ENCODE measurements around the gene CDA. TPM values are rescaled to one million over a fixed set of nuclear protein-coding genes. Genes with fewer than 3 reads are reported as not detected.

The CDA gene
- total and polyA plus RNA-seq, 9 of the 15 experiments (the other 6 are each of a cell fraction or from before 2014, with no cell fraction given), result not detected

DNA sequence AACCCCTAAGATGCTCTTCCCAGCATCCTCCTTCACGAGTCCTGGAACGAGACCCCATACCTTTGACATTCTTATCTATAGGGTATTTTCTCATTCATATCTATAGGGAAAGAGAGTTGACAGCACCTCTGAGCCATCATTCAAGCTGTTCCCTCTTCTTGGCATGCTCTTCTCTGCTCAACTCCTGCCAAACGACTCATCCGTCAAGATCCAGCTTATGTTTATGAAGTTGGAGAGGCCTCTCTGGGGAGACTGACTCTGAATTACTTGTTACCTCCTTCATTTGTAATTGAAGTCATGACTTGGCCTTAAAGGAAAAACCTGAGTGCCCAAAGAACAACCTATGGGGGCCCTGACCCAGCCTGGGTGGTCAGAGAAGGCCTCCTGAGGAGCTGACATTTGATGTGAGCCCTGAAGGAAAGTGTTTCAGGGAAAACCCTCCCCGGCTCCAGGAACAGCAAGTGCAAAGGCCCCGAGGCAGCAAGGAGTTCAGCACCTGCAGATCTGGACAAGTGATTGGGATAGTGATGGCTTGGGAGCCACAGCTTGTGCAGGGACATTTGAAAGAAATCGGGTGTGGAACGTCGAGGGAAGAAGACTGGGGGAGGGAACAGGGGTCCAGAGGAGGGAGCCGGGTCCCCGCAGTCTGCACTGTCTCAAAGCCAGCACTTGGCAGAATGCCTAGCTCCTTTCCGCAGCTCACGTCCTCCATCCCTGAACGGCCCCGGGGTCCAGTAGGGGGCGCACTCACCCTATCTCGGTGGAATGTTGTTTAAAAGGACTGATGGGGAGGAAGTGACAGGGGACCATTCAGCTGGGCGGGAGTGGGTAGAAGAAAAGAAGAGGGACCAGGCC lies 14.0 kb upstream of the CDA start (continued):
- peak; percentile 41; the same call in 1 of the 2 replicates for TF ChIP-seq ZNF384 (IDR thresholded peaks at IDR 0.05; ENCODE audit: low read depth, low read length)
- TF ChIP-seq ZFP1 (CRISPR knock-in tag; IDR thresholded peaks at IDR 0.05), result no peak
- peak in 1 of 3 experiments; percentile 53 for TF ChIP-seq YY1 (IDR thresholded peaks at IDR 0.05; ENCODE audit: borderline replicate concordance in 1 of 3, control insufficient read depth in 1 of 3, extremely low read depth in 1 of 3, insufficient read depth in 3 of 3, insufficient read length in 1 of 3, insufficient replicate concordance in 2 of 3, low read depth in 1 of 3, low read length in 2 of 3)
- TF ChIP-seq MAFK (IDR thresholded peaks at IDR 0.05; ENCODE audit: low read length), result no peak
- no peak for TF ChIP-seq SRF (CRISPR knock-in tag; IDR thresholded peaks at IDR 0.05)
- no peak for TF ChIP-seq TBP (optimal IDR thresholded peaks at IDR 0.05; ENCODE audit: low read depth, low read length)
- TF ChIP-seq DLX4 (CRISPR knock-in tag; IDR thresholded peaks at IDR 0.05), result no peak
- TF ChIP-seq, protein P1, sequence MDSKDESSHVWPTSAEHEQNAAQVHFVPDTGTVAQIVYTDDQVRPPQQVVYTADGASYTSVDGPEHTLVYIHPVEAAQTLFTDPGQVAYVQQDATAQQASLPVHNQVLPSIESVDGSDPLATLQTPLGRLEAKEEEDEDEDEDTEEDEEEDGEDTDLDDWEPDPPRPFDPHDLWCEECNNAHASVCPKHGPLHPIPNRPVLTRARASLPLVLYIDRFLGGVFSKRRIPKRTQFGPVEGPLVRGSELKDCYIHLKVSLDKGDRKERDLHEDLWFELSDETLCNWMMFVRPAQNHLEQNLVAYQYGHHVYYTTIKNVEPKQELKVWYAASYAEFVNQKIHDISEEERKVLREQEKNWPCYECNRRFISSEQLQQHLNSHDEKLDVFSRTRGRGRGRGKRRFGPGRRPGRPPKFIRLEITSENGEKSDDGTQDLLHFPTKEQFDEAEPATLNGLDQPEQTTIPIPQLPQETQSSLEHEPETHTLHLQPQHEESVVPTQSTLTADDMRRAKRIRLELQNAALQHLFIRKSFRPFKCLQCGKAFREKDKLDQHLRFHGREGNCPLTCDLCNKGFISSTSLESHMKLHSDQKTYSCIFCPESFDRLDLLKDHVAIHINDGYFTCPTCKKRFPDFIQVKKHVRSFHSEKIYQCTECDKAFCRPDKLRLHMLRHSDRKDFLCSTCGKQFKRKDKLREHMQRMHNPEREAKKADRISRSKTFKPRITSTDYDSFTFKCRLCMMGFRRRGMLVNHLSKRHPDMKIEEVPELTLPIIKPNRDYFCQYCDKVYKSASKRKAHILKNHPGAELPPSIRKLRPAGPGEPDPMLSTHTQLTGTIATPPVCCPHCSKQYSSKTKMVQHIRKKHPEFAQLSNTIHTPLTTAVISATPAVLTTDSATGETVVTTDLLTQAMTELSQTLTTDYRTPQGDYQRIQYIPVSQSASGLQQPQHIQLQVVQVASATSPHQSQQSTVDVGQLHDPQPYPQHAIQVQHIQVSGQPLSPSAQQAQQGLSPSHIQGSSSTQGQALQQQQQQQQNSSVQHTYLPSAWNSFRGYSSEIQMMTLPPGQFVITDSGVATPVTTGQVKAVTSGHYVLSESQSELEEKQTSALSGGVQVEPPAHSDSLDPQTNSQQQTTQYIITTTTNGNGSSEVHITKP (IDR thresholded peaks at IDR 0.05; ENCODE audit: partially characterized antibody), result no peak
- no peak for TF ChIP-seq ASH1L (IDR thresholded peaks at IDR 0.05; ENCODE audit: borderline replicate concordance, low read depth, partially characterized antibody)
- no peak for TF ChIP-seq BCL6 (CRISPR knock-in tag; IDR thresholded peaks at IDR 0.05)
- TF ChIP-seq, protein P2, sequence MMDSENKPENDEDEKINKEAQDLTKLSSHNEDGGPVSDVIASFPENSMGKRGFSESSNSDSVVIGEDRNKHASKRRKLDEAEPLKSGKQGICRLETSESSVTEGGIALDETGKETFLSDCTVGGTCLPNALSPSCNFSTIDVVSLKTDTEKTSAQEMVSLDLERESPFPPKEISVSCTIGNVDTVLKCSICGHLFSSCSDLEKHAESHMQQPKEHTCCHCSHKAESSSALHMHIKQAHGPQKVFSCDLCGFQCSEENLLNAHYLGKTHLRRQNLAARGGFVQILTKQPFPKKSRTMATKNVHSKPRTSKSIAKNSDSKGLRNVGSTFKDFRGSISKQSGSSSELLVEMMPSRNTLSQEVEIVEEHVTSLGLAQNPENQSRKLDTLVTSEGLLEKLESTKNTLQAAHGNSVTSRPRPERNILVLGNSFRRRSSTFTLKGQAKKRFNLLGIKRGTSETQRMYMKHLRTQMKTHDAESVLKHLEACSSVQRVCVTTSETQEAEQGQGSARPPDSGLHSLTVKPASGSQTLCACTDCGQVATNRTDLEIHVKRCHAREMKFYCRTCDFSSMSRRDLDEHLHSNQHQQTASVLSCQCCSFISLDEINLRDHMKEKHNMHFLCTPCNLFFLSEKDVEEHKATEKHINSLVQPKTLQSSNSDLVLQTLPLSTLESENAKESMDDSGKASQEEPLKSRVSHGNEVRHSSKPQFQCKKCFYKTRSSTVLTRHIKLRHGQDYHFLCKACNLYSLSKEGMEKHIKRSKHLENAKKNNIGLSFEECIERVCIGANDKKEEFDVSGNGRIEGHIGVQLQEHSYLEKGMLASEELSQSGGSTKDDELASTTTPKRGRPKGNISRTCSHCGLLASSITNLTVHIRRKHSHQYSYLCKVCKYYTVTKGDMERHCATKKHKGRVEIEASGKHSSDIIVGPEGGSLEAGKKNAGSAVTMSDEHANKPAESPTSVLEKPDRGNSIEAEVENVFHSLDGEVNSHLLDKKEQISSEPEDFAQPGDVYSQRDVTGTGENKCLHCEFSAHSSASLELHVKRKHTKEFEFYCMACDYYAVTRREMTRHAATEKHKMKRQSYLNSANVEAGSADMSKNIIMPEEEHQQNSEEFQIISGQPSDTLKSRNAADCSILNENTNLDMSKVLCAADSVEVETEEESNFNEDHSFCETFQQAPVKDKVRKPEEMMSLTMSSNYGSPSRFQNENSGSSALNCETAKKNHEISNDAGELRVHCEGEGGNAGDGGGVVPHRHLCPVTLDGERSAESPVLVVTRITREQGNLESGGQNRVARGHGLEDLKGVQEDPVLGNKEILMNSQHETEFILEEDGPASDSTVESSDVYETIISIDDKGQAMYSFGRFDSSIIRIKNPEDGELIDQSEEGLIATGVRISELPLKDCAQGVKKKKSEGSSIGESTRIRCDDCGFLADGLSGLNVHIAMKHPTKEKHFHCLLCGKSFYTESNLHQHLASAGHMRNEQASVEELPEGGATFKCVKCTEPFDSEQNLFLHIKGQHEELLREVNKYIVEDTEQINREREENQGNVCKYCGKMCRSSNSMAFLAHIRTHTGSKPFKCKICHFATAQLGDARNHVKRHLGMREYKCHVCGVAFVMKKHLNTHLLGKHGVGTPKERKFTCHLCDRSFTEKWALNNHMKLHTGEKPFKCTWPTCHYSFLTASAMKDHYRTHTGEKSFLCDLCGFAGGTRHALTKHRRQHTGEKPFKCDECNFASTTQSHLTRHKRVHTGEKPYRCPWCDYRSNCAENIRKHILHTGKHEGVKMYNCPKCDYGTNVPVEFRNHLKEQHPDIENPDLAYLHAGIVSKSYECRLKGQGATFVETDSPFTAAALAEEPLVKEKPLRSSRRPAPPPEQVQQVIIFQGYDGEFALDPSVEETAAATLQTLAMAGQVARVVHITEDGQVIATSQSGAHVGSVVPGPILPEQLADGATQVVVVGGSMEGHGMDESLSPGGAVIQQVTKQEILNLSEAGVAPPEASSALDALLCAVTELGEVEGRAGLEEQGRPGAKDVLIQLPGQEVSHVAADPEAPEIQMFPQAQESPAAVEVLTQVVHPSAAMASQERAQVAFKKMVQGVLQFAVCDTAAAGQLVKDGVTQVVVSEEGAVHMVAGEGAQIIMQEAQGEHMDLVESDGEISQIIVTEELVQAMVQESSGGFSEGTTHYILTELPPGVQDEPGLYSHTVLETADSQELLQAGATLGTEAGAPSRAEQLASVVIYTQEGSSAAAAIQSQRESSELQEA (IDR thresholded peaks at IDR 0.05; ENCODE audit: low read depth), result no peak
- TF ChIP-seq TFAM (CRISPR knock-in tag; conservative IDR thresholded peaks at IDR 0.05), result no peak
- TF ChIP-seq RBM39 (optimal IDR thresholded peaks at IDR 0.05; ENCODE audit: low read depth, low read length), result no peak
- no peak for TF ChIP-seq HMG20B (CRISPR knock-in tag; IDR thresholded peaks at IDR 0.05)
